OCI-LY3 (cell line): Measurements from ENCODE around the gene MDM1.

Source experiments
- CTCF ChIP-seq: fragments of 200-600, 300-600 bp; sonication (generic); IDR thresholded peaks from 2 replicates; pipeline ENCODE4 v1.5.1; 2014; ENCODE audit warnings: antibody characterized with exemption, low read length, low read depth
- EZH2phosphoT487 ChIP-seq: fragments of 200-600 bp; shearing (Covaris generic); IDR thresholded peaks from 2 replicates; pipeline ENCODE4 v1.6.1; 2018; ENCODE audit warnings: antibody characterized with exemption, mixed run types, low read depth

- TF ChIP-seq CTCF, result no peak
- TF ChIP-seq EZH2phosphoT487, result no peak
Measured at GRCh38 chr12:68327896-68328295, 4.3 kb downstream of the MDM1 start.
